ENCODE measurements around the gene SMC1B.
"Not testable (repeated sequence)": the region's sequence is repeated elsewhere in the genome, so short reads cannot be mapped to it uniquely, and the experiment has no call there.

Gene SMC1B

GRCh38 chr22:45298934-45299505 lies 114.4 kb downstream of the SMC1B start:
- no peak for DNase-seq (ENCODE audit: low spot score)

DNA sequence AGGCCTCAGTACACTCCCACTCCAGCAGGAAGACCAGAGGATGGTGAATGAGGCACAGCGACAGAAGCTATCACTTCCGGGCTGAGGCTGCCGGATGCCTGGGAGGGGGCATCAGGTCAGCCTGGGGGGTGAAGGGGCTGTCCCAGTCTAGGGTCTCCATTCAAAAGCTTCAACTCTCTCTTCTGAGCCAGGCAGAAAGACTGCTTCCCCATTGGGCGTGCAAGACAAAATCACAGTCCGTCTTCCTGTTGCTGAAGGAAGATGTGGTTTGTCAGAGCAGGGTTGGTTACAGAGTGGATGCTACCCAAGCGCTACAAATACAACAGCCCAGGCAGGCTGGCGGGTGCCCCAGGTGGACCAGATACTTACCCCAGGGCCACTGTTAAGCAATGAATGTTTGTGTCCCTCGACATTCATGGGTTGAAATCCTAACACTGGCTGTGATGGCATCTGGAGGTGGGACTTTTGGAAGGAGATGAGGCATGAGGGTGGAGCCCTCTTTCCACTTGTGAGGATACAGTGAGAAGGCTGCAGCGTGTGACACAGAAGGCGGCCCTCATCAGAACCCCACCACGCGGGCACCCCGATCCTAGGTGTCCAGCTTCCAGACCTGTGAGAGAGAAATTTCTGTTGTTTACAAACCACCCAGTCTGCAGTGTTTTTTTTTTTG lies 116.6 kb downstream of the SMC1B start:
- no peak for DNase-seq (ENCODE audit: low spot score)

- no peak for DNase-seq (ENCODE audit: low spot score)
These were observed 117.9 kb downstream of the SMC1B start for GRCh38 chr22:45295492-45295891.

DNA sequence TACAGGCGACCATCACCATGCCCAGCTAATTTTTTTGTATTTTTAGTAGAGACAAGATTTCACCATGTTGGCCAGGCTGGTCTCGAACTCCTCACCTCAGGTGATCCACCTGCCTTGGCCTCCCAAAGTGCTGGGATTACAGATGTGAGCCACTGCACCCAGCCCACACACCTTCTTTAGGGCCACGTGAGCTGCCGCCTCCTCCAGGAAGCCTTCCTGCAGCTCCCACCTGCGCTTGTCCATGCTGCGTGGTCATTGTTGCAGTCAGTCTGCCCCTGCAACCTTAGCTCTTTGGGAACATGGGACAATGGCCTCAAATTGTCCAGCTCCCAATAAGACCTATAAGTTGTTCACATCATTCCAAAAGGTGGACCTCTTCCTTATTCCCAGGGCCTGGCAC lies 118.4 kb downstream of the SMC1B start:
- not testable (repeated sequence) for DNase-seq (ENCODE audit: low spot score)
